Measurements from ENCODE around the gene CBX4.
A peak's percentile ranks its signal among the peaks of the same experiment; 100 is the strongest.

The CBX4 gene

GRCh38 chr17:79839356-79840268, at the start of gene CBX4:
CBX4 (minus strand) TSS chr17:79839440; CDS start chr17:79839251, 189 bp downstream.
- Histone ChIP-seq H3K9ac (ENCODE audit: low read length) (peak within 1 kb of the TSS; percentile 68), H3K27ac (ENCODE audit: low read length) (peak within 1 kb of the TSS; percentile 65; the same call in 1 of the 2 replicates), H3K9me3 (replicated peaks; ENCODE audit: insufficient read depth, low read length) (no peaks in the 10 kb centered on the region), H3K27me3 (replicated peaks; ENCODE audit: insufficient read depth, low read length) (peaks cover 47% of the 10 kb centered on the region), H4K20me1 (ENCODE audit: insufficient read depth, low read length) (peaks cover 3% of the 10 kb centered on the region; the same call in 1 of the 2 replicates), H3K36me3 (replicated peaks; ENCODE audit: insufficient read depth, low read length) (no peaks in the 10 kb centered on the region), H3K4me2 (ENCODE audit: low read depth, low read length) (peak within 1 kb of the TSS; percentile 95), H3K4me1 (ENCODE audit: low read length) (peaks cover 9% of the 10 kb centered on the region; the same call in 1 of the 2 replicates), H3K79me2 (ENCODE audit: low read length) (peaks cover 18% of the 10 kb centered on the region), H3F3A (ENCODE audit: insufficient read depth, low read length) (peaks cover 8% of the 10 kb centered on the region), H3K4me3 (ENCODE audit: low read length) (peak within 1 kb of the TSS; percentile 83), H2AFZ (ENCODE audit: low read length) (peak within 1 kb of the TSS; percentile 84), H3K9me2 (replicated peaks; ENCODE audit: insufficient read depth, low read length) (no peaks in the 10 kb centered on the region)
- TF ChIP-seq EZH2phosphoT487 (IDR thresholded peaks at IDR 0.05; ENCODE audit: low read length) (no peak), CTCF (IDR thresholded peaks at IDR 0.05; ENCODE audit: low read length) (peak; percentile 73), EZH2 (optimal IDR thresholded peaks at IDR 0.05; ENCODE audit: low read depth, low read length) (no peak)
- DNase-seq: peak; percentile 96

- Histone ChIP-seq H3K9ac (ENCODE audit: low read length) (no peak overlapping the region), H4K20me1 (ENCODE audit: insufficient read depth, low read length) (no peaks in the 10 kb centered on the region), H3K4me3 (ENCODE audit: low read length) (no peak overlapping the region), H3K27me3 (replicated peaks; ENCODE audit: insufficient read depth, low read length) (peaks cover 97% of the 10 kb centered on the region), H3F3A (ENCODE audit: insufficient read depth, low read length) (no peaks in the 10 kb centered on the region), H3K4me1 (ENCODE audit: low read length) (no peaks in the 10 kb centered on the region), H3K9me3 (replicated peaks; ENCODE audit: insufficient read depth, low read length) (no peaks in the 10 kb centered on the region), H3K36me3 (replicated peaks; ENCODE audit: insufficient read depth, low read length) (no peaks in the 10 kb centered on the region), H3K9me2 (replicated peaks; ENCODE audit: insufficient read depth, low read length) (no peaks in the 10 kb centered on the region), H2AFZ (ENCODE audit: low read length) (no peak overlapping the region), H3K79me2 (ENCODE audit: low read length) (no peaks in the 10 kb centered on the region), H3K27ac (ENCODE audit: low read length) (no peak overlapping the region), H3K4me2 (ENCODE audit: low read depth, low read length) (peak overlapping the region; percentile 3; the same call in 1 of the 2 replicates)
- DNase-seq: no peak
- TF ChIP-seq CTCF (IDR thresholded peaks at IDR 0.05; ENCODE audit: low read length) (no peak), EZH2phosphoT487 (IDR thresholded peaks at IDR 0.05; ENCODE audit: low read length) (no peak), EZH2 (optimal IDR thresholded peaks at IDR 0.05; ENCODE audit: low read depth, low read length) (no peak)
These were observed 48.8 kb upstream of the CBX4 start for GRCh38 chr17:79888009-79888540.

- Histone ChIP-seq H3K4me1 (ENCODE audit: low read length) (no peaks in the 10 kb centered on the region), H3K9ac (ENCODE audit: low read length) (no peak overlapping the region), H3K4me3 (ENCODE audit: low read length) (no peak overlapping the region), H3K4me2 (ENCODE audit: low read depth, low read length) (no peak overlapping the region), H3K9me3 (replicated peaks; ENCODE audit: insufficient read depth, low read length) (no peaks in the 10 kb centered on the region), H3F3A (ENCODE audit: insufficient read depth, low read length) (no peaks in the 10 kb centered on the region), H3K27me3 (replicated peaks; ENCODE audit: insufficient read depth, low read length) (peaks cover 97% of the 10 kb centered on the region), H4K20me1 (ENCODE audit: insufficient read depth, low read length) (no peaks in the 10 kb centered on the region), H3K27ac (ENCODE audit: low read length) (no peak overlapping the region), H2AFZ (ENCODE audit: low read length) (no peak overlapping the region), H3K36me3 (replicated peaks; ENCODE audit: insufficient read depth, low read length) (no peaks in the 10 kb centered on the region), H3K79me2 (ENCODE audit: low read length) (no peaks in the 10 kb centered on the region), H3K9me2 (replicated peaks; ENCODE audit: insufficient read depth, low read length) (no peaks in the 10 kb centered on the region)
- no peak for DNase-seq
- no peak for TF ChIP-seq CTCF (IDR thresholded peaks at IDR 0.05; ENCODE audit: low read length)
- TF ChIP-seq EZH2 (optimal IDR thresholded peaks at IDR 0.05; ENCODE audit: low read depth, low read length): no peak
- TF ChIP-seq EZH2phosphoT487 (IDR thresholded peaks at IDR 0.05; ENCODE audit: low read length): no peak
These were observed 48.3 kb upstream of the CBX4 start for GRCh38 chr17:79887451-79887991.
